WTC11 (cell line): ENCODE results near the gene RECK. TPM values are rescaled to one million over a fixed set of nuclear protein-coding genes. Genes with fewer than 3 reads are reported as not detected.

Source experiments
- ATAC-seq: fragments of 200-7000 bp; cut with Tn5 transposase; 2 replicates; pipeline ENCODE4 v1.10.0; 2021; ENCODE audit warnings: mild to moderate bottlenecking, moderate library complexity
- CTCF ChIA-PET: fragments of 300-600 bp; sonication (Branson Sonifier 250); formaldehyde crosslinking; loops from one replicate; lab custom pipeline; 2021; ENCODE audit warnings: antibody characterized with exemption; lab: Charles Lee
- POLR2A ChIA-PET: fragments of 350-600 bp; sonication (Branson Sonifier 250); formaldehyde crosslinking; loops from one replicate; lab custom pipeline; 2021; ENCODE audit warnings: antibody characterized with exemption; lab: Charles Lee
- DNase-seq: peaks from one replicate; pipeline ENCODE4 v3.0.0; 2021; ENCODE audit warnings: low spot score
- H3K27ac Mint-ChIP-seq: 2 replicates; pipeline ENCODE4 v1.8.0; 2021; ENCODE audit warnings: mixed read lengths
- H3K27me3 Mint-ChIP-seq: 2 replicates; pipeline ENCODE4 v1.8.0; 2021; ENCODE audit warnings: low read depth, mild to moderate bottlenecking, moderate library complexity, mixed read lengths
- H3K36me3 Mint-ChIP-seq: 2 replicates; pipeline ENCODE4 v1.8.0; 2021; ENCODE audit warnings: mixed read lengths
- H3K4me1 Mint-ChIP-seq: 2 replicates; pipeline ENCODE4 v1.8.0; 2022; ENCODE audit warnings: mixed read lengths
- H3K4me3 Mint-ChIP-seq: 2 replicates; pipeline ENCODE4 v1.8.0; 2021; ENCODE audit warnings: mild to moderate bottlenecking, moderate library complexity, mixed read lengths
- H3K9me3 Mint-ChIP-seq: 2 replicates; pipeline ENCODE4 v1.8.0; 2021; ENCODE audit warnings: mixed read lengths
- AFF4 ChIP-seq: sonication (generic); formaldehyde crosslinking; IDR thresholded peaks from 2 replicates; pipeline ENCODE4 v1.8.1; 2023; ENCODE audit warnings: mild to moderate bottlenecking, missing genetic modification reagents, borderline replicate concordance
- ATF1 ChIP-seq: sonication (generic); formaldehyde crosslinking; IDR thresholded peaks from 2 replicates; pipeline ENCODE4 v1.8.1; 2023; ENCODE audit warnings: mild to moderate bottlenecking, moderate library complexity, missing genetic modification reagents
- E2F1 ChIP-seq: sonication (generic); formaldehyde crosslinking; IDR thresholded peaks from 2 replicates; pipeline ENCODE4 v1.8.0; 2022; ENCODE audit warnings: mild to moderate bottlenecking, missing genetic modification reagents
- E2F5 ChIP-seq: sonication (generic); formaldehyde crosslinking; IDR thresholded peaks from 2 replicates; pipeline ENCODE4 v1.8.1; 2022; ENCODE audit warnings: mild to moderate bottlenecking, moderate library complexity, missing genetic modification reagents
- ELF4 ChIP-seq: sonication (generic); formaldehyde crosslinking; IDR thresholded peaks from 2 replicates; pipeline ENCODE4 v1.8.1; 2022; ENCODE audit warnings: low read depth, mild to moderate bottlenecking, moderate library complexity, missing genetic modification reagents
- FOXJ3 ChIP-seq: sonication (generic); formaldehyde crosslinking; IDR thresholded peaks from 2 replicates; pipeline ENCODE4 v1.9.0; 2021; ENCODE audit warnings: missing genetic modification reagents, mild to moderate bottlenecking, borderline replicate concordance
- FOXP1 ChIP-seq: sonication (generic); formaldehyde crosslinking; IDR thresholded peaks from 2 replicates; pipeline ENCODE4 v1.8.0; 2022; ENCODE audit warnings: missing genetic modification reagents, mild to moderate bottlenecking, moderate library complexity, borderline replicate concordance
- GABPB1 ChIP-seq: sonication (generic); formaldehyde crosslinking; IDR thresholded peaks from 2 replicates; pipeline ENCODE4 v1.8.1; 2023; ENCODE audit warnings: mild to moderate bottlenecking, missing genetic modification reagents
- GRHL2 ChIP-seq: fragments of 250-450 bp; sonication (Bioruptor Pico); IDR thresholded peaks from 2 replicates; pipeline ENCODE4 v1.8.0; 2022; ENCODE audit warnings: mild to moderate bottlenecking, moderate library complexity; ENCODE audit not compliant: insufficient replicate concordance, severe bottlenecking
- HMGA2 ChIP-seq: fragments of 250-450 bp; sonication (Bioruptor Pico); IDR thresholded peaks from 2 replicates; pipeline ENCODE4 v1.4.0; 2021; ENCODE audit warnings: mild to moderate bottlenecking, moderate library complexity
- IRF1 ChIP-seq: sonication (generic); formaldehyde crosslinking; IDR thresholded peaks from 2 replicates; pipeline ENCODE4 v1.8.0; 2023; ENCODE audit warnings: missing genetic modification reagents
- JAZF1 ChIP-seq: fragments of 250-450 bp; sonication (Bioruptor Pico); IDR thresholded peaks from 2 replicates; pipeline ENCODE4 v1.9.0; 2021; ENCODE audit warnings: moderate library complexity, mild to moderate bottlenecking, inconsistent platforms
- KAT7 ChIP-seq: sonication (generic); formaldehyde crosslinking; IDR thresholded peaks from 2 replicates; pipeline ENCODE4 v1.8.1; 2023; ENCODE audit warnings: missing genetic modification reagents, mild to moderate bottlenecking, borderline replicate concordance
- NR3C1 ChIP-seq: sonication (generic); formaldehyde crosslinking; conservative IDR thresholded peaks from 2 replicates; pipeline ENCODE4 v1.8.1; 2023; ENCODE audit warnings: low read depth, mild to moderate bottlenecking, missing genetic modification reagents
- RELA ChIP-seq: sonication (generic); formaldehyde crosslinking; IDR thresholded peaks from 2 replicates; pipeline ENCODE4 v1.8.1; 2022; ENCODE audit warnings: missing genetic modification reagents, mild to moderate bottlenecking, borderline replicate concordance
- TEAD1 ChIP-seq: sonication (generic); formaldehyde crosslinking; IDR thresholded peaks from 2 replicates; pipeline ENCODE4 v1.8.0; 2022; ENCODE audit warnings: mild to moderate bottlenecking, missing genetic modification reagents
- TEAD4 ChIP-seq: sonication (generic); formaldehyde crosslinking; IDR thresholded peaks from 2 replicates; pipeline ENCODE4 v1.8.0; 2022; ENCODE audit warnings: mild to moderate bottlenecking, missing genetic modification reagents
- ZNF138 ChIP-seq: sonication (generic); formaldehyde crosslinking; conservative IDR thresholded peaks from 2 replicates; pipeline ENCODE4 v1.8.1; 2022; ENCODE audit warnings: mild to moderate bottlenecking, moderate library complexity, missing genetic modification reagents
- ZNF263 ChIP-seq: sonication (generic); formaldehyde crosslinking; IDR thresholded peaks from 2 replicates; pipeline ENCODE4 v1.8.1; 2022; ENCODE audit warnings: low read depth, mild to moderate bottlenecking, moderate library complexity, missing genetic modification reagents
- ZNF317 ChIP-seq: sonication (generic); formaldehyde crosslinking; IDR thresholded peaks from 2 replicates; pipeline ENCODE4 v1.8.1; 2023; ENCODE audit warnings: low read depth, mild to moderate bottlenecking, moderate library complexity, missing genetic modification reagents, borderline replicate concordance
- ZNF396 ChIP-seq: fragments of 250-450 bp; sonication (Bioruptor Pico); IDR thresholded peaks from 2 replicates; pipeline ENCODE4 v1.8.0; 2021; ENCODE audit warnings: mild to moderate bottlenecking, moderate library complexity, borderline replicate concordance
- ZNF423 ChIP-seq: fragments of 250-450 bp; sonication (Bioruptor Pico); IDR thresholded peaks from 2 replicates; pipeline ENCODE4 v2.1.2; 2022; ENCODE audit warnings: mild to moderate bottlenecking, moderate library complexity
- ZNF425 ChIP-seq: fragments of 250-450 bp; sonication (Bioruptor Pico); conservative IDR thresholded peaks from 2 replicates; pipeline ENCODE4 v1.9.0; 2021; ENCODE audit warnings: mild to moderate bottlenecking
- ZNF512 ChIP-seq: sonication (generic); formaldehyde crosslinking; IDR thresholded peaks from 2 replicates; pipeline ENCODE4 v1.8.1; 2022; ENCODE audit warnings: missing genetic modification reagents, borderline replicate concordance
- ZSCAN18 ChIP-seq: fragments of 250-450 bp; sonication (Bioruptor Pico); IDR thresholded peaks from 2 replicates; pipeline ENCODE4 v2.1.2; 2022; ENCODE audit warnings: mild to moderate bottlenecking, moderate library complexity
- total RNA-seq: library from RNA; stranded (reverse); gene quantifications from 3 replicates; pipeline ENCODE4 v1.2.3, GENCODE V29; 2021

Gene RECK
- total RNA-seq, 1 experiment from 2014 or later: 11.2 TPM

GRCh38 chr9:36120705-36121104 is 84.0 kb downstream of the RECK start (continued):
- no peak for TF ChIP-seq KAT7 (CRISPR knock-in tag)
- TF ChIP-seq ZNF396 (CRISPR knock-in tag): no peak
- no peak for TF ChIP-seq FOXJ3 (CRISPR knock-in tag)
- no peak for TF ChIP-seq GABPB1 (CRISPR knock-in tag)
- no peak for TF ChIP-seq ZSCAN18
- TF ChIP-seq JAZF1 (CRISPR knock-in tag): no peak
- TF ChIP-seq E2F1 (CRISPR knock-in tag): no peak
- TF ChIP-seq ZNF512 (CRISPR knock-in tag): no peak

- no peak overlapping the region for H3K27ac Mint-ChIP-seq
- POLR2A ChIA-PET: no interaction called here
- TF ChIP-seq NR3C1 (CRISPR knock-in tag): no peak
- no peak for TF ChIP-seq ZNF425 (CRISPR knock-in tag)
- no peak for TF ChIP-seq ELF4 (CRISPR knock-in tag)
- TF ChIP-seq TEAD4: no peak
- no peak for TF ChIP-seq ATF1 (CRISPR knock-in tag)
- no peak for TF ChIP-seq RELA (CRISPR knock-in tag)
- no peak for TF ChIP-seq TEAD1 (CRISPR knock-in tag)
- no peak for TF ChIP-seq FOXP1 (CRISPR knock-in tag)
- TF ChIP-seq ZNF263 (CRISPR knock-in tag): no peak
- TF ChIP-seq ZNF317 (CRISPR knock-in tag): no peak
- TF ChIP-seq IRF1 (CRISPR knock-in tag): no peak
- no peak for TF ChIP-seq ZNF138 (CRISPR knock-in tag)
- TF ChIP-seq E2F5: no peak
- no peak for TF ChIP-seq AFF4 (CRISPR knock-in tag)
- TF ChIP-seq GRHL2 (CRISPR knock-in tag): no peak
- no peak for TF ChIP-seq HMGA2 (CRISPR knock-in tag)
- no peak for TF ChIP-seq ZNF423
- TF ChIP-seq, all 79 proteins: peak for 0
Observed at GRCh38 chr9:36121971-36122370, 85.3 kb downstream of the RECK start.

More at GRCh38 chr9:36121971-36122370, 85.3 kb downstream of the RECK start:
- DNase-seq (no peak), ATAC-seq (no peak)
- no peaks in the 10 kb centered on the region for H3K9me3 Mint-ChIP-seq
- H3K27me3 Mint-ChIP-seq: no peaks in the 10 kb centered on the region
- CTCF ChIA-PET: no interaction called here
- no peaks in the 10 kb centered on the region for H3K4me1 Mint-ChIP-seq
- H3K36me3 Mint-ChIP-seq: peaks cover 5% of the 10 kb centered on the region
- no peak overlapping the region for H3K4me3 Mint-ChIP-seq
